ENCODE measurements around the gene MMP3.
"Not testable (repeated sequence)": the region's sequence is repeated elsewhere in the genome, so short reads cannot be mapped to it uniquely, and the experiment has no call there.

Gene MMP3

GRCh38 chr11:102843489-102843888 is at the start of gene MMP3:
MMP3 (minus strand) TSS chr11:102843609; CDS start chr11:102843546, 63 bp downstream.
- DNase-seq = no peak

GRCh38 chr11:102891736-102892135 is 48.3 kb upstream of the MMP3 start:
- no peak for DNase-seq

GRCh38 chr11:102886999-102887398 is 43.6 kb upstream of the MMP3 start:
- DNase-seq = no peak

GRCh38 chr11:102883141-102883540 is 39.7 kb upstream of the MMP3 start:
- no peak for DNase-seq

GRCh38 chr11:102882389-102883024 is 39.1 kb upstream of the MMP3 start:
- DNase-seq = no peak

- DNase-seq = no peak
These were observed 36.4 kb upstream of the MMP3 start for GRCh38 chr11:102879801-102880200.

GRCh38 chr11:102878595-102878994 is 35.2 kb upstream of the MMP3 start:
- DNase-seq = no peak

GRCh38 chr11:102874852-102875251 is 31.4 kb upstream of the MMP3 start, which contains the start of gene MMP12:
MMP12 (minus strand) TSS chr11:102874982; CDS start chr11:102874937, 45 bp downstream.
- DNase-seq = no peak

- DNase-seq = not testable (repeated sequence)
These were observed 26.1 kb upstream of the MMP3 start for GRCh38 chr11:102869354-102869964.

GRCh38 chr11:102868339-102868738 is 24.9 kb upstream of the MMP3 start:
- DNase-seq = no peak

GRCh38 chr11:102864724-102865123 is 21.3 kb upstream of the MMP3 start:
- DNase-seq = no peak

GRCh38 chr11:102853956-102854355 is 10.5 kb upstream of the MMP3 start:
- no peak for DNase-seq

GRCh38 chr11:102853055-102853454 is 9.6 kb upstream of the MMP3 start:
- no peak for DNase-seq

GRCh38 chr11:102850973-102851745 is 7.8 kb upstream of the MMP3 start:
- DNase-seq = no peak

GRCh38 chr11:102849311-102849710 is 5.9 kb upstream of the MMP3 start:
- no peak for DNase-seq

- no peak for DNase-seq
These were observed 2.9 kb upstream of the MMP3 start for GRCh38 chr11:102846292-102846691.

- DNase-seq = no peak
These were observed 479 bp downstream of the MMP3 start for GRCh38 chr11:102842930-102843329.

GRCh38 chr11:102840018-102840417 is 3.4 kb downstream of the MMP3 start:
- no peak for DNase-seq

GRCh38 chr11:102837646-102838045 is 5.8 kb downstream of the MMP3 start:
- no peak for DNase-seq

GRCh38 chr11:102837156-102837555 is 6.3 kb downstream of the MMP3 start:
- no peak for DNase-seq

GRCh38 chr11:102836290-102836875 is 7.0 kb downstream of the MMP3 start:
- no peak for DNase-seq

- no peak for DNase-seq
These were observed 9.7 kb downstream of the MMP3 start for GRCh38 chr11:102833731-102834130.

- DNase-seq = no peak
These were observed 10.8 kb downstream of the MMP3 start for GRCh38 chr11:102832612-102833011.
